Stimulated activated memory B cell treated with anti-CD40 and anti-IgM and Interleukin-4, amounts not matched to agents 10 μg/mL and 1 μg/mL and 100 μg/mL, for 72 hours (primary cell): Measurements from ENCODE around the gene POLR3C.
"Not testable (repeated sequence)": the region's sequence is repeated elsewhere in the genome, so short reads cannot be mapped to it uniquely, and the experiment has no call there.

Source experiments
- ATAC-seq: fragments of 150-1000 bp; cut with Tn5 transposase; 2 replicates; pipeline ENCODE4 v1.10.0; 2021
- H3K27ac Mint-ChIP-seq: one replicate; pipeline ENCODE4 v1.8.0; 2022; ENCODE audit warnings: mild to moderate bottlenecking, mixed read lengths
- H3K27me3 Mint-ChIP-seq: one replicate; pipeline ENCODE4 v1.8.0; 2022; ENCODE audit warnings: mixed read lengths
- H3K36me3 Mint-ChIP-seq: one replicate; pipeline ENCODE4 v1.8.0; 2022; ENCODE audit warnings: mixed read lengths
- H3K4me1 Mint-ChIP-seq: one replicate; pipeline ENCODE4 v1.8.0; 2022; ENCODE audit warnings: mixed read lengths
- H3K4me3 Mint-ChIP-seq: one replicate; pipeline ENCODE4 v1.8.0; 2022; ENCODE audit warnings: mild to moderate bottlenecking, moderate library complexity, mixed read lengths
- H3K9me3 Mint-ChIP-seq: one replicate; pipeline ENCODE4 v1.8.0; 2022; ENCODE audit warnings: mixed read lengths

POLR3C gene

GRCh38 chr1:145804235-145805045 is 19.6 kb upstream of the POLR3C start:
- no peaks in the 10 kb centered on the region for H3K9me3 Mint-ChIP-seq
- no peak overlapping the region for H3K27ac Mint-ChIP-seq
- peaks cover 44% of the 10 kb centered on the region for H3K4me1 Mint-ChIP-seq
- no peaks in the 10 kb centered on the region for H3K27me3 Mint-ChIP-seq
- H3K36me3 Mint-ChIP-seq: peaks cover 28% of the 10 kb centered on the region
- ATAC-seq: no peak
- H3K4me3 Mint-ChIP-seq: no peak overlapping the region

GRCh38 chr1:145805057-145805456 is 18.9 kb upstream of the POLR3C start:
- Mint-ChIP-seq H3K27me3 (no peaks in the 10 kb centered on the region), H3K27ac (no peak overlapping the region), H3K4me1 (peaks cover 41% of the 10 kb centered on the region), H3K9me3 (no peaks in the 10 kb centered on the region), H3K36me3 (peaks cover 22% of the 10 kb centered on the region), H3K4me3 (no peak overlapping the region)
- no peak for ATAC-seq

GRCh38 chr1:145806408-145806807 is 17.6 kb upstream of the POLR3C start:
- no peak overlapping the region for H3K4me3 Mint-ChIP-seq
- H3K4me1 Mint-ChIP-seq: peaks cover 34% of the 10 kb centered on the region
- H3K9me3 Mint-ChIP-seq: no peaks in the 10 kb centered on the region
- no peak overlapping the region for H3K27ac Mint-ChIP-seq
- peaks cover 13% of the 10 kb centered on the region for H3K36me3 Mint-ChIP-seq
- no peaks in the 10 kb centered on the region for H3K27me3 Mint-ChIP-seq
- ATAC-seq: no peak

- no peaks in the 10 kb centered on the region for H3K9me3 Mint-ChIP-seq
- peaks cover 30% of the 10 kb centered on the region for H3K4me1 Mint-ChIP-seq
- H3K36me3 Mint-ChIP-seq: peaks cover 9% of the 10 kb centered on the region
- H3K27me3 Mint-ChIP-seq: no peaks in the 10 kb centered on the region
- no peak overlapping the region for H3K4me3 Mint-ChIP-seq
- no peak overlapping the region for H3K27ac Mint-ChIP-seq
- ATAC-seq: no peak
Measured at GRCh38 chr1:145806844-145807243, 17.2 kb upstream of the POLR3C start.

GRCh38 chr1:145812977-145813810 is 10.8 kb upstream of the POLR3C start:
- H3K9me3 Mint-ChIP-seq, H3K36me3 Mint-ChIP-seq, ATAC-seq, H3K4me3 Mint-ChIP-seq, H3K4me1 Mint-ChIP-seq, H3K27me3 Mint-ChIP-seq, H3K27ac Mint-ChIP-seq: not testable (repeated sequence)

- H3K36me3 Mint-ChIP-seq, ATAC-seq, H3K9me3 Mint-ChIP-seq, H3K27ac Mint-ChIP-seq, H3K4me1 Mint-ChIP-seq, H3K27me3 Mint-ChIP-seq, H3K4me3 Mint-ChIP-seq: not testable (repeated sequence)
Measured at GRCh38 chr1:145818095-145818494, 5.9 kb upstream of the POLR3C start.

GRCh38 chr1:145822779-145823331 is 1.1 kb upstream of the POLR3C start:
- ATAC-seq, H3K4me1 Mint-ChIP-seq, H3K9me3 Mint-ChIP-seq, H3K4me3 Mint-ChIP-seq, H3K27me3 Mint-ChIP-seq: not testable (repeated sequence)
- Mint-ChIP-seq H3K27ac (peak overlapping the region; percentile 97), H3K36me3 (peaks cover 19% of the 10 kb centered on the region)

- ATAC-seq: no peak
- H3K27ac Mint-ChIP-seq: peak overlapping the region; percentile 97
Measured at GRCh38 chr1:145824499-145824842, 471 bp downstream of the POLR3C start.

GRCh38 chr1:145826030-145826429 is 2.0 kb downstream of the POLR3C start:
- peaks cover 49% of the 10 kb centered on the region for H3K36me3 Mint-ChIP-seq
- no peak for ATAC-seq
- H3K4me1 Mint-ChIP-seq: peaks cover 13% of the 10 kb centered on the region
- H3K27ac Mint-ChIP-seq: no peak overlapping the region
- no peaks in the 10 kb centered on the region for H3K9me3 Mint-ChIP-seq
- no peaks in the 10 kb centered on the region for H3K27me3 Mint-ChIP-seq
- no peak overlapping the region for H3K4me3 Mint-ChIP-seq

More at GRCh38 chr1:145824499-145824842, 471 bp downstream of the POLR3C start:
- H3K4me3 Mint-ChIP-seq: peak overlapping the region; percentile 99
- H3K4me1 Mint-ChIP-seq: peaks cover 13% of the 10 kb centered on the region
- peaks cover 35% of the 10 kb centered on the region for H3K36me3 Mint-ChIP-seq
- H3K9me3 Mint-ChIP-seq: no peaks in the 10 kb centered on the region
- H3K27me3 Mint-ChIP-seq: no peaks in the 10 kb centered on the region

GRCh38 chr1:145827966-145828365 is 4.0 kb downstream of the POLR3C start:
- H3K27ac Mint-ChIP-seq: peak overlapping the region; percentile 1
- H3K4me1 Mint-ChIP-seq: peaks cover 13% of the 10 kb centered on the region
- no peak overlapping the region for H3K4me3 Mint-ChIP-seq
- peaks cover 66% of the 10 kb centered on the region for H3K36me3 Mint-ChIP-seq
- H3K9me3 Mint-ChIP-seq: no peaks in the 10 kb centered on the region
- H3K27me3 Mint-ChIP-seq: no peaks in the 10 kb centered on the region
- ATAC-seq: no peak

- peak overlapping the region; percentile 1 for H3K27ac Mint-ChIP-seq
- H3K4me1 Mint-ChIP-seq: peaks cover 13% of the 10 kb centered on the region
- ATAC-seq: no peak
Measured at GRCh38 chr1:145828367-145829026, 4.5 kb downstream of the POLR3C start.

GRCh38 chr1:145830810-145831209 is 6.8 kb downstream of the POLR3C start:
- H3K9me3 Mint-ChIP-seq, H3K4me3 Mint-ChIP-seq, H3K27ac Mint-ChIP-seq, H3K27me3 Mint-ChIP-seq, ATAC-seq: not testable (repeated sequence)
- H3K4me1 Mint-ChIP-seq: peaks cover 11% of the 10 kb centered on the region
- H3K36me3 Mint-ChIP-seq: peaks cover 72% of the 10 kb centered on the region

More at GRCh38 chr1:145828367-145829026, 4.5 kb downstream of the POLR3C start:
- Mint-ChIP-seq H3K36me3 (peaks cover 71% of the 10 kb centered on the region), H3K9me3 (no peaks in the 10 kb centered on the region), H3K27me3 (no peaks in the 10 kb centered on the region), H3K4me3 (no peak overlapping the region)

GRCh38 chr1:145837656-145838055 is 13.7 kb downstream of the POLR3C start:
- H3K36me3 Mint-ChIP-seq: peaks cover 47% of the 10 kb centered on the region
- H3K9me3 Mint-ChIP-seq: no peaks in the 10 kb centered on the region
- no peak for ATAC-seq
- H3K27me3 Mint-ChIP-seq: no peaks in the 10 kb centered on the region
- no peak overlapping the region for H3K4me3 Mint-ChIP-seq
- no peak overlapping the region for H3K27ac Mint-ChIP-seq
- no peaks in the 10 kb centered on the region for H3K4me1 Mint-ChIP-seq

GRCh38 chr1:145843031-145843430 is 19.0 kb downstream of the POLR3C start:
- no peak overlapping the region for H3K4me3 Mint-ChIP-seq
- no peaks in the 10 kb centered on the region for H3K27me3 Mint-ChIP-seq
- no peak for ATAC-seq
- H3K9me3 Mint-ChIP-seq: no peaks in the 10 kb centered on the region
- H3K4me1 Mint-ChIP-seq: peaks cover 9% of the 10 kb centered on the region
- H3K27ac Mint-ChIP-seq: no peak overlapping the region
- peaks cover 23% of the 10 kb centered on the region for H3K36me3 Mint-ChIP-seq

- Mint-ChIP-seq H3K9me3 (no peaks in the 10 kb centered on the region), H3K27me3 (no peaks in the 10 kb centered on the region), H3K27ac (no peak overlapping the region), H3K4me1 (peaks cover 9% of the 10 kb centered on the region), H3K4me3 (no peak overlapping the region), H3K36me3 (peaks cover 25% of the 10 kb centered on the region)
- ATAC-seq: peak; percentile 95
Measured at GRCh38 chr1:145845144-145845513, 21.1 kb downstream of the POLR3C start.
